Head of caudate nucleus (tissue), 42 donors: Measurements from ENCODE around the gene MID1.
A peak's percentile ranks its signal among the peaks of the same experiment; 100 is the strongest.
"Not testable (repeated sequence)": the region's sequence is repeated elsewhere in the genome, so short reads cannot be mapped to it uniquely, and the experiment has no call there.

Experiments used
- DNase-seq, 42 donors: peaks; one replicate each; pipeline versions ENCODE4 v3.0.0 to v3.0.0-alpha.2; 2020 to 2021; ENCODE audit warnings: mixed read lengths in 7 of 42
- intact Hi-C: fragments of 100-400 bp; cut with DNase I; formaldehyde crosslinking; loops from one replicate; pipeline ENCODE4 v1.15.0; 2022

The MID1 gene

GRCh38 chrX:10619425-10620046 is 849 bp downstream of the MID1 start:
- peak in 2 of 42 donors; percentile 8 to 42 for DNase-seq
- intact Hi-C loops: loop anchor here (10.0 kb wide), 1 partner anchor 425 kb away; no protein-coding TSS in a partner anchor

- intact Hi-C loops: loop anchor here (10.0 kb wide), 1 partner anchor 424 kb away; no protein-coding TSS in a partner anchor
- peak in 3 of 42 donors; percentile 4 to 13 (median 7) for DNase-seq
Measured at GRCh38 chrX:10618961-10619360, 1.4 kb downstream of the MID1 start.

GRCh38 chrX:10617999-10618351 is 2.4 kb downstream of the MID1 start:
- intact Hi-C loops: loop anchor here (10.0 kb wide), 1 partner anchor 423 kb away; no protein-coding TSS in a partner anchor
- no peak for DNase-seq

- DNase-seq: no peak
- intact Hi-C loops: loop anchor here (10.0 kb wide), 1 partner anchor 423 kb away; no protein-coding TSS in a partner anchor
Measured at GRCh38 chrX:10617186-10617998, 3.0 kb downstream of the MID1 start.

GRCh38 chrX:10615931-10616774 is 4.2 kb downstream of the MID1 start:
- peak in 41 of 42 donors; percentile 7 to 84 (median 56) for DNase-seq
- intact Hi-C loops: loop anchor here (10.0 kb wide), 1 partner anchor 421 kb away; no protein-coding TSS in a partner anchor

- intact Hi-C loops: loop anchor here (10.0 kb wide), 1 partner anchor 417 kb away; no protein-coding TSS in a partner anchor
- DNase-seq: no peak
Measured at GRCh38 chrX:10612215-10612614, 8.2 kb downstream of the MID1 start.

GRCh38 chrX:10611441-10612090 is 8.8 kb downstream of the MID1 start:
- intact Hi-C loops: loop anchor here (10.0 kb wide), 1 partner anchor 417 kb away; no protein-coding TSS in a partner anchor
- no peak for DNase-seq

- no peak for DNase-seq
- intact Hi-C loops: no loop called here
Measured at GRCh38 chrX:10608099-10608498, 12.3 kb downstream of the MID1 start.

- no peak for DNase-seq
- intact Hi-C loops: no loop called here
Measured at GRCh38 chrX:10607233-10607632, 13.2 kb downstream of the MID1 start.

GRCh38 chrX:10603612-10604011 is 16.8 kb downstream of the MID1 start:
- no peak for DNase-seq
- intact Hi-C loops: no loop called here

- intact Hi-C loops: no loop called here
- DNase-seq: no peak
Measured at GRCh38 chrX:10602646-10603045, 17.7 kb downstream of the MID1 start.

- DNase-seq: no peak
- intact Hi-C loops: no loop called here
Measured at GRCh38 chrX:10600479-10600878, 19.9 kb downstream of the MID1 start.

- no peak for DNase-seq
- intact Hi-C loops: no loop called here
Measured at GRCh38 chrX:10598540-10598939, 21.8 kb downstream of the MID1 start.

- intact Hi-C loops: no loop called here
- DNase-seq: peak in 32 of 42 donors; percentile 5 to 78 (median 38)
Measured at GRCh38 chrX:10597871-10598270, 22.5 kb downstream of the MID1 start.

GRCh38 chrX:10591363-10592335 is 28.7 kb downstream of the MID1 start:
- peak in 2 of 42 donors; percentile 42 to 43 for DNase-seq
- intact Hi-C loops: no loop called here

- intact Hi-C loops, DNase-seq: not testable (repeated sequence)
Measured at GRCh38 chrX:10589787-10590186, 30.6 kb downstream of the MID1 start.

- DNase-seq: no peak
- intact Hi-C loops: no loop called here
Measured at GRCh38 chrX:10589098-10589497, 31.3 kb downstream of the MID1 start.

GRCh38 chrX:10584882-10585281 is 35.5 kb downstream of the MID1 start:
- DNase-seq, intact Hi-C loops: not testable (repeated sequence)
